NCI-H1417 (cell line): ENCODE data around the gene ZNF593.
A peak's percentile ranks its signal among the peaks of the same experiment; 100 is the strongest.

Experiments
- DNase-seq, 3 experiments: peaks; one replicate each; lab custom pipeline; 2025; lab: John Stamatoyannopoulos, UW

ZNF593 gene

GRCh38 chr1:26148887-26149286, 20.8 kb upstream of the ZNF593 start:
- no peak for DNase-seq

GRCh38 chr1:26153966-26154532, 15.7 kb upstream of the ZNF593 start:
- no peak for DNase-seq

- DNase-seq = no peak
Measured at GRCh38 chr1:26154750-26155149, 15.0 kb upstream of the ZNF593 start.

GRCh38 chr1:26155370-26156284, 14.1 kb upstream of the ZNF593 start:
- no peak for DNase-seq

GRCh38 chr1:26156285-26157038, 13.2 kb upstream of the ZNF593 start:
- DNase-seq = peak in 2 of 3 experiments; percentile 25 to 33

GRCh38 chr1:26158271-26158907, 11.3 kb upstream of the ZNF593 start:
- no peak for DNase-seq

- no peak for DNase-seq
Measured at GRCh38 chr1:26158908-26159742, 10.6 kb upstream of the ZNF593 start, which contains the start of gene FAM110D. TSS of gene FAM110D (plus strand) at chr1:26159079. CDS start at chr1:26161292, 2,213 bp downstream.

GRCh38 chr1:26159743-26160039, 10.0 kb upstream of the ZNF593 start:
- no peak for DNase-seq

GRCh38 chr1:26160527-26161414, 8.9 kb upstream of the ZNF593 start:
- DNase-seq = no peak

- DNase-seq = peak; percentile 27 to 89 (median 78)
Measured at GRCh38 chr1:26161415-26162219, 8.1 kb upstream of the ZNF593 start.

GRCh38 chr1:26162220-26162709, 7.4 kb upstream of the ZNF593 start:
- DNase-seq = no peak

GRCh38 chr1:26163684-26164035, 6.0 kb upstream of the ZNF593 start:
- DNase-seq = no peak

GRCh38 chr1:26164036-26164860, 5.5 kb upstream of the ZNF593 start:
- peak; percentile 19 to 38 (median 34) for DNase-seq

GRCh38 chr1:26164861-26165842, 4.6 kb upstream of the ZNF593 start:
- no peak for DNase-seq

GRCh38 chr1:26166719-26167281, 2.9 kb upstream of the ZNF593 start:
- DNase-seq = no peak

- peak; percentile 57 to 85 (median 66) for DNase-seq
Measured at GRCh38 chr1:26168410-26169197, 1.1 kb upstream of the ZNF593 start, which contains the start of gene C1orf232. TSS of gene C1orf232 (minus strand) at chr1:26168963. CDS start at chr1:26168499, 464 bp downstream.
